Right atrium auricular region (tissue), 2 donors: ENCODE data around the gene ASXL3. TPM values are rescaled to one million over a fixed set of nuclear protein-coding genes. Genes with fewer than 3 reads are reported as not detected.

ENCODE experiments used
- DNase-seq: peaks from one replicate; pipeline ENCODE4 v3.0.0-alpha.2; 2019; ENCODE audit warnings: low spot score
- H3K27ac ChIP-seq, 2 donors: fragments of 200-600 bp; sonication (generic); 1 replicate in 1 of 2; 2 replicates in 1 of 2; pipeline ENCODE4 v1.5.1; 2016 to 2019
- H3K27me3 ChIP-seq, 2 donors: fragments of 200-600 bp; sonication (generic); one replicate each; pipeline versions ENCODE4 v1.5.1 to v1.6.0; 2017 to 2019
- H3K36me3 ChIP-seq: fragments of 200-600 bp; sonication (generic); one replicate; pipeline ENCODE4 v1.5.1; 2016
- H3K4me1 ChIP-seq, 2 donors: fragments of 200-600 bp; sonication (generic); one replicate each; pipeline versions ENCODE4 v1.5.1 to v1.6.0; 2017 to 2019
- H3K4me3 ChIP-seq, 2 donors: fragments of 200-600 bp; sonication (generic); 1 replicate in 1 of 2; 2 replicates in 1 of 2; pipeline ENCODE4 v1.5.1; 2017 to 2019; ENCODE audit warnings: mild to moderate bottlenecking in 1 of 2, moderate library complexity in 1 of 2
- H3K9me3 ChIP-seq, 2 donors: fragments of 200-600 bp; sonication (generic); one replicate each; pipeline ENCODE4 v1.5.1; 2019
- CTCF ChIP-seq, 2 donors: fragments of 200-600 bp; sonication (generic); IDR thresholded peaks; one replicate each; pipeline ENCODE4 v1.5.1; 2019; ENCODE audit warnings: antibody characterized with exemption in 2 of 2
- total RNA-seq, 2 donors: library from RNA; depleted of rRNA; stranded (reverse); fragments of >200 nt; gene quantifications; one replicate each; pipeline ENCODE4 v1.1.0, GENCODE V29; 2016

Gene ASXL3
- total RNA-seq, 2 donors from 2014 or later: 2.6 to 4.8 TPM

- no peak overlapping the region for H3K4me3 ChIP-seq
- H3K27me3 ChIP-seq: no peaks in the 10 kb centered on the region
- TF ChIP-seq CTCF (IDR thresholded peaks at IDR 0.05): no peak
- no peaks in the 10 kb centered on the region for H3K4me1 ChIP-seq
- no peaks in the 10 kb centered on the region for H3K9me3 ChIP-seq
- H3K27ac ChIP-seq: no peak overlapping the region
- no peak for DNase-seq
- no peaks in the 10 kb centered on the region for H3K36me3 ChIP-seq
Observed at GRCh38 chr18:33781429-33781828, 203.4 kb downstream of the ASXL3 start.

Other genes starting within 250 kb of the ASXL3 start
- not detected for gene CCDC178, start 137.5 kb upstream of the ASXL3 start, total RNA-seq